PFSK-1 (cell line): Measurements from ENCODE around the gene SSR4.

Experiments used
- POLR2AphosphoS5 ChIP-seq: IDR thresholded peaks from 2 replicates; pipeline ENCODE4 v1.6.1; 2012; ENCODE audit warnings: low read depth, mild to moderate bottlenecking, control low read depth, low read length, moderate library complexity
- SIN3A ChIP-seq: IDR thresholded peaks from 2 replicates; pipeline ENCODE4 v1.6.1; 2012; ENCODE audit warnings: mild to moderate bottlenecking, low read length, moderate library complexity, borderline replicate concordance; ENCODE audit not compliant: insufficient read depth
- TAF1 ChIP-seq: IDR thresholded peaks from 2 replicates; pipeline ENCODE4 v1.6.1; 2012; ENCODE audit warnings: low read length, control low read depth, borderline replicate concordance; ENCODE audit not compliant: insufficient read depth
- TF ChIP-seq, protein P1 (sequence below), 2 experiments: IDR thresholded peaks; 2 replicates each; pipeline versions ENCODE4 v1.6.1 to v1.8.0; 2011 to 2012; ENCODE audit warnings: low read depth in 2 of 2, low read length in 2 of 2, control low read depth in 1 of 2, inconsistent platforms in 1 of 2, mild to moderate bottlenecking in 1 of 2, moderate library complexity in 1 of 2; ENCODE audit not compliant: insufficient read depth in 1 of 2

- TF ChIP-seq SIN3A (no peak), POLR2AphosphoS5 (no peak), TAF1 (no peak)
- TF ChIP-seq, protein P1, sequence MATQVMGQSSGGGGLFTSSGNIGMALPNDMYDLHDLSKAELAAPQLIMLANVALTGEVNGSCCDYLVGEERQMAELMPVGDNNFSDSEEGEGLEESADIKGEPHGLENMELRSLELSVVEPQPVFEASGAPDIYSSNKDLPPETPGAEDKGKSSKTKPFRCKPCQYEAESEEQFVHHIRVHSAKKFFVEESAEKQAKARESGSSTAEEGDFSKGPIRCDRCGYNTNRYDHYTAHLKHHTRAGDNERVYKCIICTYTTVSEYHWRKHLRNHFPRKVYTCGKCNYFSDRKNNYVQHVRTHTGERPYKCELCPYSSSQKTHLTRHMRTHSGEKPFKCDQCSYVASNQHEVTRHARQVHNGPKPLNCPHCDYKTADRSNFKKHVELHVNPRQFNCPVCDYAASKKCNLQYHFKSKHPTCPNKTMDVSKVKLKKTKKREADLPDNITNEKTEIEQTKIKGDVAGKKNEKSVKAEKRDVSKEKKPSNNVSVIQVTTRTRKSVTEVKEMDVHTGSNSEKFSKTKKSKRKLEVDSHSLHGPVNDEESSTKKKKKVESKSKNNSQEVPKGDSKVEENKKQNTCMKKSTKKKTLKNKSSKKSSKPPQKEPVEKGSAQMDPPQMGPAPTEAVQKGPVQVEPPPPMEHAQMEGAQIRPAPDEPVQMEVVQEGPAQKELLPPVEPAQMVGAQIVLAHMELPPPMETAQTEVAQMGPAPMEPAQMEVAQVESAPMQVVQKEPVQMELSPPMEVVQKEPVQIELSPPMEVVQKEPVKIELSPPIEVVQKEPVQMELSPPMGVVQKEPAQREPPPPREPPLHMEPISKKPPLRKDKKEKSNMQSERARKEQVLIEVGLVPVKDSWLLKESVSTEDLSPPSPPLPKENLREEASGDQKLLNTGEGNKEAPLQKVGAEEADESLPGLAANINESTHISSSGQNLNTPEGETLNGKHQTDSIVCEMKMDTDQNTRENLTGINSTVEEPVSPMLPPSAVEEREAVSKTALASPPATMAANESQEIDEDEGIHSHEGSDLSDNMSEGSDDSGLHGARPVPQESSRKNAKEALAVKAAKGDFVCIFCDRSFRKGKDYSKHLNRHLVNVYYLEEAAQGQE (IDR thresholded peaks at IDR 0.05; ENCODE audit: insufficient read depth in 1 of 2, low read depth in 2 of 2, low read length in 2 of 2), result no peak
Measured at GRCh38 chrX:153765138-153766079, 29.1 kb upstream of the SSR4 start.
